Prostate gland (tissue), 2 donors: ENCODE results near the gene MPPE1. TPM values are rescaled to one million over a fixed set of nuclear protein-coding genes. Genes with fewer than 3 reads are reported as not detected.
"Not testable (repeated sequence)": the region's sequence is repeated elsewhere in the genome, so short reads cannot be mapped to it uniquely, and the experiment has no call there.

ENCODE experiments used
- DNase-seq: peaks from one replicate; pipeline ENCODE4 v3.0.0-alpha.2; 2019; ENCODE audit warnings: low spot score
- H3K27ac ChIP-seq, 2 donors: fragments of 200-600 bp; sonication (generic); 2 replicates each; pipeline ENCODE4 v1.5.1; 2017 to 2019
- H3K27me3 ChIP-seq: fragments of 200-600 bp; sonication (generic); replicated peaks from 2 replicates; pipeline ENCODE4 v1.5.1; 2019; ENCODE audit not compliant: insufficient read depth
- H3K36me3 ChIP-seq, 2 donors: fragments of 200-600 bp; sonication (generic); 1 replicate in 1 of 2; 2 replicates in 1 of 2; pipeline versions ENCODE4 v1.5.1 to v1.8.1; 2017 to 2019
- H3K4me1 ChIP-seq: fragments of 200-600 bp; sonication (generic); replicated peaks from 2 replicates; pipeline ENCODE4 v1.5.1; 2019
- H3K4me3 ChIP-seq, 2 donors: fragments of 200-600 bp; sonication (generic); 2 replicates each; pipeline ENCODE4 v1.5.1; 2017 to 2019
- H3K9me3 ChIP-seq: fragments of 200-600 bp; sonication (generic); 2 replicates; pipeline ENCODE4 v1.5.1; 2017
- POLR2A ChIP-seq: fragments of 450-650 bp; IDR thresholded peaks from one replicate; pipeline ENCODE4 v1.6.1; 2016; ENCODE audit warnings: antibody characterized with exemption, mild to moderate bottlenecking
- POLR2AphosphoS5 ChIP-seq: sonication (generic); formaldehyde crosslinking; IDR thresholded peaks from one replicate; pipeline ENCODE4 v1.6.1; 2017; ENCODE audit warnings: antibody characterized with exemption
- WGBS: methylation state at CpG from one replicate; pipeline ENCODE4 v1.1.5; 2018; 5-methylcytosine and 5-hydroxymethylcytosine counted together
- intact Hi-C: fragments of 100-400 bp; cut with DNase I; formaldehyde crosslinking; loops from one replicate; pipeline ENCODE4 v1.14.2; 2022
- total RNA-seq, 2 donors: library from RNA; depleted of rRNA; stranded (reverse); fragments of >200 nt; gene quantifications; one replicate each; pipeline ENCODE4 v1.1.0, GENCODE V29; 2016
- TF ChIP-seq, protein P1 (sequence below), 4 experiments: fragments of 200-600 bp in 2 of 4; fragments of 450-650 bp in 2 of 4; sonication (generic) in 2 of 4; IDR thresholded peaks; 1 replicate in 3 of 4; 2 replicates in 1 of 4; pipeline ENCODE4 v1.5.1; 2016 to 2019; ENCODE audit warnings: antibody characterized with exemption in 4 of 4, mild to moderate bottlenecking in 2 of 4, moderate library complexity in 2 of 4

The MPPE1 gene
- total RNA-seq, 2 donors from 2014 or later, result 19.3 to 29.1 TPM

DNA sequence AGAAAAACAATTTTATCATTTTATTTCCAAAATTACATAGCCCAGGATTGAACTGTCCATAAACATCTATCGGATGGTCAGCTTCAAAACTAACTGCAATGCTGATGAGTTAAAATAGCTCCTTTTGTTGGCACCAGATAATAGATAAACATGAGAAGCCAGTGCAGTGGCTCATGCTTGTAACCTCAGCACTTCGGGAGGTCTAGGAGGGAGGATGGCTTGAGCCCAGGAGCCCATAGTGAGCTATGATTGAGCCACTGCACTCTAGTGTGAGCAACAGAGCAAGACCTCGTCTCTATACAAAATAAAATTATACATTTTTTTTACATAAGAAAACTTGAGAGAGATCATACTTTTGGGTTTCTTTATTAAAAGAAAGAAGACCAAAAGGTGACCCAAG lies 38.6 kb upstream of the MPPE1 start:
- Histone ChIP-seq H3K36me3 (no peaks in the 10 kb centered on the region), H3K4me3 (peak overlapping the region in 1 of 2 donors; percentile 28), H3K27ac (peak overlapping the region; percentile 72 to 80), H3K27me3 (no peaks in the 10 kb centered on the region), H3K4me1 (no peaks in the 10 kb centered on the region), H3K9me3 (no peaks in the 10 kb centered on the region)
- intact Hi-C loops, result no loop called here
- 28% methylated on average over 3 of the region's 3 CpGs for WGBS
- TF ChIP-seq POLR2AphosphoS5, result no peak
- no peak for TF ChIP-seq POLR2A
- TF ChIP-seq, protein P1, sequence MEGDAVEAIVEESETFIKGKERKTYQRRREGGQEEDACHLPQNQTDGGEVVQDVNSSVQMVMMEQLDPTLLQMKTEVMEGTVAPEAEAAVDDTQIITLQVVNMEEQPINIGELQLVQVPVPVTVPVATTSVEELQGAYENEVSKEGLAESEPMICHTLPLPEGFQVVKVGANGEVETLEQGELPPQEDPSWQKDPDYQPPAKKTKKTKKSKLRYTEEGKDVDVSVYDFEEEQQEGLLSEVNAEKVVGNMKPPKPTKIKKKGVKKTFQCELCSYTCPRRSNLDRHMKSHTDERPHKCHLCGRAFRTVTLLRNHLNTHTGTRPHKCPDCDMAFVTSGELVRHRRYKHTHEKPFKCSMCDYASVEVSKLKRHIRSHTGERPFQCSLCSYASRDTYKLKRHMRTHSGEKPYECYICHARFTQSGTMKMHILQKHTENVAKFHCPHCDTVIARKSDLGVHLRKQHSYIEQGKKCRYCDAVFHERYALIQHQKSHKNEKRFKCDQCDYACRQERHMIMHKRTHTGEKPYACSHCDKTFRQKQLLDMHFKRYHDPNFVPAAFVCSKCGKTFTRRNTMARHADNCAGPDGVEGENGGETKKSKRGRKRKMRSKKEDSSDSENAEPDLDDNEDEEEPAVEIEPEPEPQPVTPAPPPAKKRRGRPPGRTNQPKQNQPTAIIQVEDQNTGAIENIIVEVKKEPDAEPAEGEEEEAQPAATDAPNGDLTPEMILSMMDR (IDR thresholded peaks at IDR 0.05), result no peak
- no peak for DNase-seq

DNA sequence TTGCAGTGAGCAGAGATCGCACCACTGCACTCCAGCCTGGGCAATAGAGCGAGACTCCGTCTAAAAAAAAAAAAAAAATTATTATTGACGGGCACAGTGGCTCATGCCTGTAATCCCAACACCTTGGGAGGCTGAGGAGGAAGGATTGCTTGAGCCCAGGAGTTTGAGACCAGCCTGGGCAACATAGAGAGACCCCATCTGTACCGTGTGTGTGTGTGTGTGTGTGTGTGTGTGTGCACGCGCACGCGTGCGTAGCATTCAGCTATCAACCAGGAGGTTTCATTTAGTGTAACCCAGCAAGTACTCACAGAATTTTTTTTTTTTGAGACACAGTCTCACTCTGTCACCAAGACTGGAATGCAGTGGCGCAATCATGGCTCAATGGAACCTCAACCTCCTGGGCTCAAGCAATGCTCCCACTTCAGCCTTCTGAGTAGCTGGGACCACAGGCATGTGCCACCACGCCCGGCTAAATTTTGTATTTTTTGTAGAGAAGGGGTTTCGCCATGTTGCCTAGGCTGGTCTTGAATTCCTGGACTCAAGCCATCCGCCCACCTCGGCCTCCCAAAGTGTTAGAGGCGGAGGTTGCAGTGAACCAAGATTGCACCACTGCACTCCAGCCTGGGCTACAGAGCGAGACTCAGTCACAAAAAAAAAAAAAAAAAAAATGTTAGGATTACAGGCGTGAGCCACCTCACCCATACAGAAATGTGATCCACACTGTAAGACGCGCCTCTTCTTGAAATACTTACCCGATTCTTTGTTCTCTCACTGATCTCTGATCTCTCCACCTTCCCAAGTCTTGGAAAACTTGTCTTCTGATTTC lies 37.9 kb upstream of the MPPE1 start:
- H3K4me1 ChIP-seq, H3K27me3 ChIP-seq, H3K9me3 ChIP-seq, H3K36me3 ChIP-seq, H3K27ac ChIP-seq, intact Hi-C loops, H3K4me3 ChIP-seq, DNase-seq: not testable (repeated sequence)
- WGBS, result 85% methylated on average over 22 of the region's 22 CpGs

DNA sequence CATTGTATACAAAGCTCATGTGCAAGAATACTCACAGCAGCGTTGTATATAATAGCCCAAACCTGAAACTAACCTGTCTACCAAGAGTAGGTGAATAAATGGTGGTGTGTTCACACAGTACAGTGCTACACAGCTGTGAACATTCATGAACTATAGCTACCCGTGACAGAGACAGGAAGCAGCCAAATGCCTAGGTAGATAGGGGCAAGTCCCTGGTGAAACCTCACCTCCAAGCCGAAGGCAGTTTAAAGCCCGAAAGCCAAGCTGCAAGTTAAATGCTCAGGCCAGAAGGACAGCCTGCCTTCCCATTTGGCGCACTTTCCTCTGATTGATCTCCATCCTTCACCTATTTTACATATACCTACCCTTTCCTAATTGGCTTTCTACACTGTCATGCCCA lies 36.7 kb upstream of the MPPE1 start:
- DNase-seq, result no peak
- intact Hi-C loops, result loop anchor here (5.0 kb wide), 1 partner anchor 93 kb away; no protein-coding TSS in a partner anchor
- WGBS, result 83% methylated on average over 5 of the region's 5 CpGs

DNA sequence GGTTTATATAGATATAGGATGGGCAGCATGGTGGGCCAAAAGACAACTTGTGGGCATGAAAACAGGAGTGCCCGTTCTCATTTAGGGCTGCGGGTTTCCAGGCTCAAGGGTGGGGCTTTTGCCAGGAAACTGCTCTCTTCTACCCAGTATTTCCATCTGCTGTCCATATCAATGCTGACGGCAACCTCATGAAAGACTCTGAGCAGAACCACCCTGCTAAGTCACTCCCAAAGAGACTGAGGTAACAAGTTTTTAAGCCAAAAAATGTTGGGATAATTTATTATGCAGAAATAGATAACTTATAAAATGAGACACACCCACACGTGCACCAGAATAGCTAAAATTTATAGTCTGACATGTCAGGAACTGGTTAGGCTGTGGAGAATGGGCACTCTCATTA lies 36.1 kb upstream of the MPPE1 start:
- no peaks in the 10 kb centered on the region for H3K4me1 ChIP-seq
- intact Hi-C loops, result loop anchor here (5.0 kb wide), 1 partner anchor 93 kb away; no protein-coding TSS in a partner anchor

More for the DNA sequence above, 36.7 kb upstream of the MPPE1 start:
- no peaks in the 10 kb centered on the region for H3K27me3 ChIP-seq
- no peak overlapping the region for H3K27ac ChIP-seq
- H3K9me3 ChIP-seq, result no peaks in the 10 kb centered on the region
- TF ChIP-seq POLR2A, result no peak
- TF ChIP-seq POLR2AphosphoS5, result no peak
- TF ChIP-seq, protein P1 (IDR thresholded peaks at IDR 0.05), result no peak
- H3K36me3 ChIP-seq, result no peaks in the 10 kb centered on the region
- no peak overlapping the region for H3K4me3 ChIP-seq
- no peaks in the 10 kb centered on the region for H3K4me1 ChIP-seq

DNA sequence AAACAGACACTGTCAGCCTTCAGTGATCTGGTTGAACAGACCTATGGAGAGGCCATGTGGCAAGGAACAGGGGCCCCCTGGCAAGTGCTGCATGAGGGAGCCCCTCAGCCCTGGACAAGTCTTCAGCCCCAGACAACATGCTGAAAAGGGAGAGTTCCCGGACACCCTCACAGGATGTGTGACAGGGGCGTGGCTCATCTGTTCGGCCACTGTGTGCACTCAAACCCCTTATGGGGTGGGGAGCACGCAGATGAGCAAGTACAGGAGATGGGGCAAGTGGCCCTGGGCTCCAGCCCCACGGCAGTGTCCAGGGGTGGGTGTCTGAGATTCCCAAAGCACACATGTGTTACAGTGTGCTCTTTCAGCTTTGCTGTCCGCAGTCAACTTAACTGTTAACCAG lies 35.4 kb upstream of the MPPE1 start:
- no peak for TF ChIP-seq POLR2A
- TF ChIP-seq, protein P1 (IDR thresholded peaks at IDR 0.05), result no peak
- TF ChIP-seq POLR2AphosphoS5, result no peak
- intact Hi-C loops, result loop anchor here (5.0 kb wide), 1 partner anchor 94 kb away; no protein-coding TSS in a partner anchor
- Histone ChIP-seq H3K4me1 (no peaks in the 10 kb centered on the region), H3K27me3 (no peaks in the 10 kb centered on the region), H3K4me3 (no peak overlapping the region), H3K9me3 (no peaks in the 10 kb centered on the region), H3K36me3 (no peaks in the 10 kb centered on the region), H3K27ac (no peak overlapping the region)
- 83% methylated on average over 6 of the region's 6 CpGs for WGBS
- DNase-seq, result no peak

More for the DNA sequence above, 36.1 kb upstream of the MPPE1 start:
- no peak overlapping the region for H3K27ac ChIP-seq
- H3K4me3 ChIP-seq, result no peak overlapping the region
- no peaks in the 10 kb centered on the region for H3K9me3 ChIP-seq
- DNase-seq, result no peak
- no peaks in the 10 kb centered on the region for H3K27me3 ChIP-seq
- no peaks in the 10 kb centered on the region for H3K36me3 ChIP-seq
- TF ChIP-seq, protein P1 (IDR thresholded peaks at IDR 0.05), result no peak
- TF ChIP-seq POLR2AphosphoS5 (no peak), POLR2A (no peak)
- 79% methylated on average over 4 of the region's 4 CpGs for WGBS
